LNCaP clone FGC (cell line): Measurements from ENCODE around the gene CDC25C.

Source experiments
- DNase-seq: peaks from one replicate; pipeline ENCODE4 v3.0.0-alpha.2; 2011; ENCODE audit warnings: low read depth
- H3K4me3 ChIP-seq: 2 replicates; pipeline ENCODE4 v1.5.1; 2011; ENCODE audit warnings: mild to moderate bottlenecking, low read depth, low read length, control low read depth
- CTCF ChIP-seq: IDR thresholded peaks from 2 replicates; pipeline ENCODE4 v1.5.1; 2012; ENCODE audit warnings: mild to moderate bottlenecking; ENCODE audit not compliant: control insufficient read depth, insufficient read depth; ENCODE audit errors: extremely low read depth

CDC25C gene

GRCh38 chr5:138273834-138274188 lies 57.8 kb downstream of the CDC25C start:
- TF ChIP-seq CTCF: no peak
- no peak for DNase-seq
- no peak overlapping the region for H3K4me3 ChIP-seq

- H3K4me3 ChIP-seq: no peak overlapping the region
- no peak for TF ChIP-seq CTCF
- DNase-seq: no peak
Measured at GRCh38 chr5:138272681-138273080, 58.9 kb downstream of the CDC25C start.

- DNase-seq: no peak
- no peak overlapping the region for H3K4me3 ChIP-seq
- no peak for TF ChIP-seq CTCF
Measured at GRCh38 chr5:138271281-138271680, 60.3 kb downstream of the CDC25C start.

DNA sequence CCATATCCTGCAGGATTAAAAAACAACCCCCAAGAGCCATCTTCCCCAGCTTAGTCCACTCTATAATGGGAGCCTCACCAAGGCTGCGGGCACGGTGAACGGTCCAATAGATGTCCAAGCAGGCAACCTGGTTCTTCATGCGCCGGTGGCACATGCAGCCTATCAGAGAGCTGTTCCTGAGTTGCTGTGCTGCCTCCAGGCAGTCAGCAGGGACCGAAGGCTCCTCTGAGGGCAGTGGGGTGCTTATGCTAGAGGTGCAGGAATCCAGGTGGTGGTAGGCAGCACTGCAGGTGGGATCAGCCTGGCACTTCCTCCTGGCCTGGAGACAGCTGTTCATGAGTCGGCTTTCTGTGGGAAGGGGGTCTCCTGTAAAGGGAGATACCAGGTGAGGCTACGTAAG lies 67.4 kb downstream of the CDC25C start:
- DNase-seq: no peak
- TF ChIP-seq CTCF: no peak
- H3K4me3 ChIP-seq: no peak overlapping the region

DNA sequence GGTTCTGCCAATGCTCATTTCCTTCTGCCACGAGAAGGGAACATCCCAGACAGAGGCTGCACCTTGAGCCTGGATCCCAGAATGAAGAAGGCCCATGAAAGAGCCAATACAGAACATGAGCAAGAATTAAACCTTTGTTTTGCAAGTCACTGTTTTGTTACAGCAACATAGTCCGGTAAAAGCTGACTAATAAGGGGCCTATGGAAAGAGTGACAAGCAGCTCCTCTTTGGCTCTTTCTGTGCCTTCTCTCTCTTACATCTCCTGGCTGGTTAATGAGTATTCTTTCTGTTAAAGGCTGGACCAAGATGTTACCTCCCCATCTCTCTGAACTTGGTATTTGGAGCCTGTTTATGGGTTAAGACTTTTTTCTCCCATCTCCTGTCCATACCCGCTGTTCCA lies 68.0 kb downstream of the CDC25C start:
- H3K4me3 ChIP-seq: no peak overlapping the region
- DNase-seq: no peak
- no peak for TF ChIP-seq CTCF

- no peak for DNase-seq
- no peak for TF ChIP-seq CTCF
- no peak overlapping the region for H3K4me3 ChIP-seq
Measured at GRCh38 chr5:138258704-138259292, 72.8 kb downstream of the CDC25C start.

DNA sequence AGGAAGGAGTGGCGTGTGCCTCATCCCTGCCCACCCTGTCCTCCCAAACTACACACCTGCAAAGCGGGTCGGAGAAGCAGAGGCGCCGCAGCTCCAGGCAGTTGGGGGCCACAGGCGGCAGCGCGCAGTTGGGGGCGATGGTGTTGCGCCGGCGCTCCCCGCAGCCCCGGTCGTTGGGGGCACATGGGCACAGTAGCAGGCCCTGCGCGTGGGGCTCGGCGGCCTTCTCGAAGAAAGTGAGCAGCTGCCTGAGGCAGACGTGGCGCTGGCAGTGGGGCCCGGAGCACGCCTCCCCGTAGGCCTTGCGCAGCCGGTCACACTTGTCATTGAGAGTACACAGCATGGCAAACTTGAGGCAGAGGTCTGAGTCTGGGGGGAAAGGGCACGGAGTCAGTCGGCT lies 74.0 kb downstream of the CDC25C start:
- DNase-seq: no peak
- TF ChIP-seq CTCF: no peak
- no peak overlapping the region for H3K4me3 ChIP-seq
